Cortex of kidney (tissue), 1 donor: Measurements from ENCODE around the gene TGFBI.

Experiments used
- DNase-seq: peaks from one replicate; lab custom pipeline; 2025; lab: John Stamatoyannopoulos, UW

Gene TGFBI

GRCh38 chr5:136025900-136026299 is 2.9 kb upstream of the TGFBI start:
- DNase-seq: no peak

- DNase-seq: no peak
Observed at GRCh38 chr5:136026636-136027035, 2.2 kb upstream of the TGFBI start.

DNA sequence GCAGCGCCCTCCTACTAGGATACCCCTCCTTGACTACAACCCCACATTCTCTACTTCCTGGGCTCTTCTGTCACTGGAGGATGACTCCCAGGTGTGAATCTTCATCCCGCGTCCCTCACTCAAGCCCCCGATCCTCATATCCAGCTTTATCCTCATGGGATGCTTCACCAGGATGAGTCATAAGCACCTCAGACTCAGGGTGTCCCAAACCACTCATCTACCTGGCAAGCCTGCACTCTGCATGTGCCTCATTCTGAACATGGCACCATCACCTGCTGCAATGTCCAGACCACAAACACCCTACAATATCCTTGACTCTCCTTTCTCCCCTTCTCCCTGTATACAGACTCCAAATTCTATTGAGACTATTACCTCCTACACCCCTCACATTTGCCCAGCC is 1.5 kb upstream of the TGFBI start:
- no peak for DNase-seq

GRCh38 chr5:136028090-136028489 is 698 bp upstream of the TGFBI start:
- DNase-seq: no peak

- no peak for DNase-seq
Observed at GRCh38 chr5:136030252-136030651, 1.5 kb downstream of the TGFBI start.

GRCh38 chr5:136030956-136031611 is 2.3 kb downstream of the TGFBI start:
- DNase-seq: no peak

- no peak for DNase-seq
Observed at GRCh38 chr5:136031711-136032110, 2.9 kb downstream of the TGFBI start.

- DNase-seq: no peak
Observed at GRCh38 chr5:136032564-136032963, 3.8 kb downstream of the TGFBI start.

GRCh38 chr5:136033234-136033633 is 4.4 kb downstream of the TGFBI start:
- DNase-seq: no peak

GRCh38 chr5:136033848-136034247 is 5.1 kb downstream of the TGFBI start:
- no peak for DNase-seq

DNA sequence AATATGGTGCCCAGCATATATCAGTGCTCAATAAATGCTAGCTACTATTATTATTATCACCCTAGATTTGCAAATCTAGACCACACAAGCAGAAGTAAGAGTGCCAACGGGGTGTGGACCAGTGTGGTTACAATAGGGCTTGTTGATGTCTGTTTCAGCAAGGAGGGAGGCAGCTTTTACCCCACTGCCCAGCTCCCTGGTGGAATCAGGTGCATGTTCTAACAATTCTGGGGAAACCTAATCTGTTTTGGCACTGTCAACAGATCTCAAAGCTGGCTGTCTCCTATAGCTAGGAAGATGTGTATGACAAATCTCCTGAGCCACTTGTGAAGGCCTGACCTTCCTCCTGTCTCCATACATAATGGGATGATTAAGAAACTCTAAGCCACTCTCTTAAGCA is 5.7 kb downstream of the TGFBI start:
- DNase-seq: no peak

GRCh38 chr5:136034984-136035383 is 6.2 kb downstream of the TGFBI start:
- no peak for DNase-seq

DNA sequence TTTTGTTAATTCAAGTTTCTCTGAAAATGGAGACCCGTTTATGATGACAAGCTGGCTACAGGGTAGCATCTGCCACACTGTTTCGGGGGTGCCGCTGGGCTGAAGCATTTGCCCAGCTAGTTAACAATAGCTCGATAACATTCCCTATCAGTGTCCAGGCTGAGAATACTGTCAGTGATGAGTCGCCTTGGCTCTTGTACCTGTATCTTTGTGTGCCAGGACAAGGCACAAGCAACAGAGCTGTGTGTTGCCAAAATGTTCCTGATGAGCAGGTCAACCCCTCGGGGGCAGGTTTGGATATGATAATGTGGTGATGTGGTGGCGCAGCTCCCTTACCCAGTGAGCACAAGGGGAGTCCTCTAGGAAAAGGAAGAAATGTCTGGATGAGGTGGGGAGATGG is 7.0 kb downstream of the TGFBI start:
- DNase-seq: no peak

- DNase-seq: no peak
Observed at GRCh38 chr5:136036293-136036911, 7.6 kb downstream of the TGFBI start.

DNA sequence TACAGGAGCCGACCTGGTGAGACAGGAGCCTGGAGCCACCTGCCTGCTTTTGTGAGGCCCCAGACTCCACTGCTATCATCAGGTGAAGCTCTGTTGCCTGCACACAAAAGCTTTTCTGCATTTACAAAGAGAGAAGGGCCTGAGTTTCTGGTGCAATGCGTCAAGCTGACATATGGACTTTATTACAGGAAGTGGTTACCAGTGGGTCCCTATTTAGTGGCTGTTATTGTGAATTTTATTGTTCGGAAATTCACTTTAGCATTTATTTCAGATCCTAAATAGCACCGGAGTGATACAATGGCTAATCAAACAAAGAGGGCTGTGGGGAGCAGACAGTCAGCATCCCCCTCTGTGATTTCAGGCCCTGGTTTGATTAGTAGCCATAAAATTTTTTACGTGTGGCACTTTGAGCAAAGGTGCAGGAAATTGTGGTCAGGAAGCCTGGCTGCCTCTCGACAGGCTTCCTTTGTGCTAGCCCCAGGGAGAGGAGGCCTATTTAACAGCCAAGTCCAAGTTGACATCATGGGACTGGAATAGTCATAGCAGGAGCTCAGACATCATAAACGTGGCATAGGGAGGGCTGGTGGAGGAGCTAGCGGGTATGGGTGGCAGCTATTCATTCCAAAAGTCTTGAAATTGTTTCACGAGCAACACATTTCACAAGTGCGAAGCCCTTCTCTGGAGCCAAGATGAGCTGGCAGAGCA is 8.4 kb downstream of the TGFBI start:
- DNase-seq: no peak

GRCh38 chr5:136038635-136039034 is 9.8 kb downstream of the TGFBI start:
- DNase-seq: no peak

- DNase-seq: no peak
Observed at GRCh38 chr5:136039202-136039601, 10.4 kb downstream of the TGFBI start.

DNA sequence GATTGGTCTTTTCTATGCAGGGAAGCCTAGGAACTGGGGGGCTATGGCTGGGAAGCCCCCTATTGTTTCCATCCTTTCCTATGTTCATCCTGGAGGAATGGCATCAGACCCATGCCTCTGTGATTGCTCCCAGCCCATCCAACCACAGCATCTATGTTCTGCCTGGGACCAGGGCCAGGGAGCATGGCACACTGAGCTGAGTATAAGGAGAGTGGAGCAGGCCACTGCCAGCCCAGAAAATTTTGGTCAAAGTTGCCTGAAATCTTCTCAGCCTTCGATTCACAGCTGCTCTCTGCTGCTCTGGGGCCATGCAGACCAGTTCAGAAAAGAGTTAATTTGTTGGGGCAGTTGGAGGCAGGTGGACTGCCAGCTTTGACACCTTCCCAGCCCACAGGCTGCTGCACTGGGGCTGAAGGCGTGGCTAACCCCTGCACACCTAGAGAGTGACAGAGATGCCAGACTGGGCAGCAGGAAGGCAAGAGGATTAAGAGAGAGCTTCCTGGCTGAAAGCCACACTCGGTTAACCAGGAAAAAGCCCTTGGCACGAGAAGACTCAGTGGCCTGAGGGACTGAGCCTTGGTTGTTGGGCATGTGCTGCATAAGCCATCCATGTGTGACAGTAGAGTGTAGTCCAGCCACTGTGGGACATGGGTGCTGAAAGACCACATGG is 12.1 kb downstream of the TGFBI start:
- DNase-seq: no peak

DNA sequence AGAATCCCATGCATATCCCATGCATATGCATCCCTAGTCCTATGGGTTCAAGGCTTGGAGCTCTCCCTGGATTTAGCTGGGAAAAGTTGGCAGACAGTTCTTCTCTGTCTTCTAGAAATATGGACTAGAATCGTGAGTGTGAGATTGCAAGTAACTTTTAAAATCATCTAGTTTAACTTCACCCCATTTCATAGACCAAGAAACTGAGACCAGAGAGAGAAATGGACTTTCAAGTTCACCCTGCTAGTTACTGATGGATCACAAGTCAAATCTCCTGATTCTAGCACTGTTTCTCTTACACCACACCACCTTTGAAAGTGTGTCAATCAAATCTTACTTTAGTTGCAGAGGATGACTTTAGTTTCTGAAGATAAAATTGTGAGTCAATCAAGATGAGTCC is 13.4 kb downstream of the TGFBI start:
- no peak for DNase-seq

DNA sequence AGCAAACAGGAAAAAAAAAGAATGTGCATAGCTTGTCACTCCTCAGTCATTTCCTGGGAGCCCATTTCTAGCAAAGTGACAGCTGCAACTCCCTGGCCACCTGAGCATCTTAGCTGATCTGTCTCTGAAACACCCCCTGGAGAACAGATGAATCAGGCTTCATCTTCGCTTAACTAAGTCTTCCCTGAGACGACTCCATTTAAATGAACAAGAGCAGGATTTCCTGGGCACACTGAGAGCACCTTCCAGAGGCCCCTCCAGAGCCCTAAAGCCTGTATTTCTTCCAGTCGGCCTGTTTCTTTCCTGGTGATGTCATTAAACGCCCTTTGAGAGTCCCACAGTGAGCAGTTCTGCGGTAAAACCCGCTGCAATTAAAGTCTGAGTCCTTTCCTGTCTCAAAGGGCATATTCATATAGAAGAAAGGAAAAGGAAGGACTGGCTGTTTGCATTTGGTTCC is 13.9 kb downstream of the TGFBI start:
- no peak for DNase-seq

GRCh38 chr5:136043551-136043950 is 14.8 kb downstream of the TGFBI start:
- no peak for DNase-seq

- DNase-seq: no peak
Observed at GRCh38 chr5:136043968-136044610, 15.3 kb downstream of the TGFBI start.
